H1 (cell line): ENCODE results near the gene OR5K3. TPM values are rescaled to one million over a fixed set of nuclear protein-coding genes. Genes with fewer than 3 reads are reported as not detected.

ENCODE experiments used
- CTCF ChIA-PET: fragments of 300-600 bp; sonication (Branson Sonifier 250); formaldehyde crosslinking; loops from one replicate; lab custom pipeline; 2021; ENCODE audit not compliant: partially characterized antibody; lab: Charles Lee
- POLR2A ChIA-PET: fragments of 300-600 bp; sonication (Branson Sonifier 250); formaldehyde crosslinking; loops from one replicate; lab custom pipeline; 2021; ENCODE audit warnings: inconsistent platforms; ENCODE audit not compliant: partially characterized antibody; lab: Charles Lee
- DNase-seq, 2 experiments: peaks; one replicate each; pipeline versions ENCODE4 v3.0.0 to v3.0.0-alpha.2; 2010 to 2022; ENCODE audit warnings: low spot score in 2 of 2, low read depth in 1 of 2, mixed read lengths in 1 of 2
- FAIRE-seq: peaks from 2 replicates; lab custom pipeline; 2011; peaks lifted over from hg19 to GRCh38; lab: Jason Lieb, UNC
- H2AFZ ChIP-seq: 2 replicates; pipeline ENCODE4 v1.8.1; 2012; ENCODE audit warnings: low read length, inconsistent platforms
- H2AK5ac ChIP-seq: 2 replicates; pipeline ENCODE4 v1.6.1; 2013; ENCODE audit warnings: low read depth, low read length
- H2BK120ac ChIP-seq: replicated peaks from 2 replicates; pipeline ENCODE3; 2013; ENCODE audit warnings: low read depth, low read length, inconsistent platforms
- H2BK12ac ChIP-seq: 2 replicates; pipeline ENCODE4 v1.6.1; 2013; ENCODE audit warnings: low read depth, low read length
- H2BK15ac ChIP-seq: 2 replicates; pipeline ENCODE4 v1.6.1; 2013; ENCODE audit warnings: low read length
- H2BK20ac ChIP-seq: 2 replicates; pipeline ENCODE4 v1.6.1; 2013; ENCODE audit warnings: low read length
- H2BK5ac ChIP-seq: 2 replicates; pipeline ENCODE4 v1.6.1; 2013; ENCODE audit warnings: low read depth, low read length
- H3K14ac ChIP-seq: 2 replicates; pipeline ENCODE4 v1.6.1; 2013; ENCODE audit warnings: inconsistent platforms; ENCODE audit not compliant: insufficient read length
- H3K18ac ChIP-seq: 2 replicates; pipeline ENCODE4 v1.6.1; 2013; ENCODE audit warnings: low read length; ENCODE audit errors: extremely low read depth
- H3K23ac ChIP-seq: 2 replicates; pipeline ENCODE4 v1.6.1; 2013; ENCODE audit warnings: inconsistent platforms; ENCODE audit not compliant: insufficient read length
- H3K23me2 ChIP-seq: 2 replicates; pipeline ENCODE4 v1.6.1; 2013; ENCODE audit warnings: low read depth, low read length
- H3K27ac ChIP-seq: 2 replicates; pipeline ENCODE4 v1.6.1; 2011; ENCODE audit warnings: low read depth, low read length, inconsistent platforms
- H3K27me3 ChIP-seq, 4 experiments: replicated peaks in 1 of 4; 1 replicate in 1 of 4; 2 replicates in 3 of 4; pipeline versions ENCODE4 v1.6.1 to v1.8.1; 2011 to 2013; ENCODE audit warnings: low read length in 3 of 4, mild to moderate bottlenecking in 3 of 4, inconsistent platforms in 2 of 4, mixed read lengths in 2 of 4, moderate library complexity in 1 of 4; ENCODE audit not compliant: control insufficient read depth in 3 of 4, insufficient read depth in 3 of 4; ENCODE audit errors: extremely low read depth in 1 of 4
- H3K36me3 ChIP-seq, 4 experiments: 2 replicates each; pipeline versions ENCODE4 v1.6.1 to v1.8.1; 2011 to 2013; ENCODE audit warnings: mild to moderate bottlenecking in 4 of 4, low read length in 3 of 4, moderate library complexity in 2 of 4, control low read depth in 1 of 4, inconsistent platforms in 1 of 4; ENCODE audit not compliant: insufficient read depth in 4 of 4, control insufficient read depth in 2 of 4
- H3K4ac ChIP-seq: replicated peaks from 2 replicates; pipeline ENCODE3; 2013; ENCODE audit warnings: low read length, low read depth, mixed read lengths, inconsistent platforms; ENCODE audit not compliant: insufficient read length
- H3K4me1 ChIP-seq, 4 experiments: replicated peaks in 1 of 4; 1 replicate in 1 of 4; 2 replicates in 3 of 4; pipeline versions ENCODE4 v1.6.1 to v1.8.1; 2011 to 2013; ENCODE audit warnings: low read length in 3 of 4, inconsistent platforms in 2 of 4, mixed read lengths in 1 of 4; ENCODE audit not compliant: insufficient read depth in 4 of 4, control insufficient read depth in 3 of 4
- H3K4me2 ChIP-seq, 2 experiments: 2 replicates each; pipeline versions ENCODE4 v1.6.1 to v1.8.1; 2011 to 2013; ENCODE audit warnings: low read depth in 2 of 2, low read length in 2 of 2, control low read depth in 1 of 2, inconsistent platforms in 1 of 2, mild to moderate bottlenecking in 1 of 2; ENCODE audit not compliant: insufficient read depth in 1 of 2
- H3K4me3 ChIP-seq, 4 experiments: fragments of 200-600, 300-600 bp in 1 of 4; sonication (generic), shearing (Covaris generic), sonication (Bioruptor Twin) in 1 of 4; 2 replicates each; pipeline versions ENCODE4 v1.5.1 to v1.8.1; 2011 to 2016; ENCODE audit warnings: low read length in 4 of 4, low read depth in 3 of 4, control low read depth in 2 of 4, inconsistent platforms in 2 of 4, mild to moderate bottlenecking in 2 of 4, mixed read lengths in 1 of 4, moderate library complexity in 1 of 4; ENCODE audit not compliant: insufficient read depth in 2 of 4; ENCODE audit errors: extremely low read depth in 1 of 4
- H3K56ac ChIP-seq: replicated peaks from 2 replicates; pipeline ENCODE3; 2013; ENCODE audit warnings: low read depth, mild to moderate bottlenecking, mixed read lengths, low read length, inconsistent platforms; ENCODE audit not compliant: insufficient read length
- H3K79me1 ChIP-seq: 2 replicates; pipeline ENCODE4 v1.6.1; 2013; ENCODE audit warnings: low read depth, low read length, control low read depth
- H3K79me2 ChIP-seq, 2 experiments: 2 replicates each; pipeline versions ENCODE4 v1.6.1 to v1.8.1; 2012 to 2013; ENCODE audit warnings: low read length in 2 of 2, mild to moderate bottlenecking in 2 of 2, inconsistent platforms in 1 of 2; ENCODE audit not compliant: insufficient read depth in 2 of 2, control insufficient read depth in 1 of 2
- H3K9ac ChIP-seq, 4 experiments: replicated peaks in 1 of 4; 1 replicate in 1 of 4; 2 replicates in 3 of 4; pipeline versions ENCODE4 v1.6.1 to v1.8.1; 2011 to 2013; ENCODE audit warnings: low read depth in 3 of 4, low read length in 3 of 4, control low read depth in 2 of 4, mild to moderate bottlenecking in 2 of 4, moderate library complexity in 2 of 4, inconsistent platforms in 1 of 4; ENCODE audit errors: extremely low read depth in 1 of 4
- H3K9me3 ChIP-seq, 2 experiments: 2 replicates each; pipeline versions ENCODE4 v1.6.1 to v1.8.1; 2012 to 2013; ENCODE audit warnings: mild to moderate bottlenecking in 2 of 2, moderate library complexity in 2 of 2, control low read depth in 1 of 2, inconsistent platforms in 1 of 2, low read depth in 1 of 2, low read length in 1 of 2, mixed read lengths in 1 of 2; ENCODE audit not compliant: insufficient read depth in 2 of 2
- H4K20me1 ChIP-seq, 2 experiments: replicated peaks in 1 of 2; 2 replicates each; pipeline versions ENCODE3 to v1.8.1; 2011 to 2013; ENCODE audit warnings: inconsistent platforms in 2 of 2, low read length in 2 of 2, mild to moderate bottlenecking in 1 of 2; ENCODE audit not compliant: insufficient read depth in 2 of 2, control insufficient read depth in 1 of 2
- H4K5ac ChIP-seq: 2 replicates; pipeline ENCODE4 v1.6.1; 2013; ENCODE audit warnings: low read length, low read depth, mixed read lengths, inconsistent platforms; ENCODE audit not compliant: insufficient read length
- H4K8ac ChIP-seq: 2 replicates; pipeline ENCODE4 v1.8.0; 2013; ENCODE audit warnings: mild to moderate bottlenecking, moderate library complexity, low read length, inconsistent platforms; ENCODE audit not compliant: insufficient read depth; ENCODE audit errors: extremely low read depth
- H4K91ac ChIP-seq: replicated peaks from 2 replicates; pipeline ENCODE3; 2013; ENCODE audit warnings: low read length, mixed read lengths, inconsistent platforms; ENCODE audit not compliant: insufficient read length
- ATF3 ChIP-seq: IDR thresholded peaks from 2 replicates; pipeline ENCODE4 v1.6.1; 2011; ENCODE audit warnings: low read depth, mild to moderate bottlenecking, low read length; ENCODE audit not compliant: insufficient read depth
- BCL11A ChIP-seq, 2 experiments: IDR thresholded peaks; one replicate each; pipeline ENCODE4 v1.6.1; 2011; ENCODE audit warnings: low read depth in 2 of 2, low read length in 2 of 2, mild to moderate bottlenecking in 2 of 2
- CTBP2 ChIP-seq: IDR thresholded peaks from 2 replicates; pipeline ENCODE4 v1.7.0; 2011; ENCODE audit warnings: borderline replicate concordance, mild to moderate bottlenecking, moderate library complexity, mixed read lengths, low read length; ENCODE audit not compliant: insufficient read depth, insufficient read length
- HDAC2 ChIP-seq, 2 experiments: fragments of 300-600 bp in 1 of 2; sonication (generic) in 1 of 2; IDR thresholded peaks; 2 replicates each; pipeline ENCODE4 v1.6.1; 2011 to 2012; ENCODE audit warnings: low read depth in 2 of 2, low read length in 2 of 2, mild to moderate bottlenecking in 2 of 2, moderate library complexity in 2 of 2, borderline replicate concordance in 1 of 2, inconsistent platforms in 1 of 2
- MAX ChIP-seq: IDR thresholded peaks from 2 replicates; pipeline ENCODE4 v1.6.1; 2012; ENCODE audit warnings: inconsistent platforms
- NRF1 ChIP-seq: IDR thresholded peaks from 2 replicates; pipeline ENCODE4 v1.6.1; 2011; ENCODE audit warnings: mild to moderate bottlenecking, low read depth, low read length, improper control_type of control experiment
- RBBP5 ChIP-seq: IDR thresholded peaks from 2 replicates; pipeline ENCODE4 v1.7.1; 2012; ENCODE audit warnings: low read depth, mild to moderate bottlenecking, inconsistent platforms, low read length, moderate library complexity, borderline replicate concordance
- RXRA ChIP-seq: IDR thresholded peaks from 2 replicates; pipeline ENCODE4 v1.6.1; 2011; ENCODE audit warnings: low read depth, mild to moderate bottlenecking, low read length, moderate library complexity; ENCODE audit not compliant: insufficient read depth
- SP1 ChIP-seq: IDR thresholded peaks from 2 replicates; pipeline ENCODE4 v1.6.1; 2011; ENCODE audit warnings: low read depth, low read length
- SP2 ChIP-seq: IDR thresholded peaks from 2 replicates; pipeline ENCODE4 v1.6.1; 2012; ENCODE audit warnings: mild to moderate bottlenecking, low read length, inconsistent platforms
- TAF1 ChIP-seq: IDR thresholded peaks from 2 replicates; pipeline ENCODE4 v1.6.1; 2011; ENCODE audit warnings: mild to moderate bottlenecking, low read depth, low read length
- TAF7 ChIP-seq: optimal IDR thresholded peaks from 2 replicates; pipeline ENCODE3; 2011; ENCODE audit warnings: low read depth, mild to moderate bottlenecking, inconsistent platforms, low read length, moderate library complexity, borderline replicate concordance
- polyA plus RNA-seq, 7 experiments: library from polyadenylated mRNA; depleted of rRNA in 3 of 7; stranded (reverse) in 5 of 7; unstranded in 2 of 7; fragments of >200 nt in 5 of 7; fragments of 200-250 nt in 2 of 7; gene quantifications; 1 replicate in 5 of 7; 2 replicates in 1 of 7; 4 replicates in 1 of 7; pipeline versions ENCODE4 v1.2.1 to v1.2.3, GENCODE V29; 2011 to 2013; ENCODE audit warnings: missing spikeins in 2 of 7, mixed read lengths in 2 of 7
- total RNA-seq: library from RNA; stranded (reverse); fragmentation: NEBNext Ultra II Directional; extraction: Animal tissue kit (Norgen Biotek cat#: 25700); gene quantifications from 2 replicates; pipeline ENCODE4 v1.2.1, GENCODE V29; 2021
- TF ChIP-seq, protein P1 (sequence below): IDR thresholded peaks from 2 replicates; pipeline ENCODE4 v1.6.1; 2011; ENCODE audit warnings: low read length, improper control_type of control experiment

OR5K3 gene
- total and polyA plus RNA-seq, 2 of the 8 experiments (the other 6 are each of a cell fraction or from before 2014, with no cell fraction given) = not detected

GRCh38 chr3:98371186-98371585, 19.3 kb upstream of the OR5K3 start:
- CTCF ChIA-PET = no interaction called here
- no peaks in the 10 kb centered on the region for H3K79me2 ChIP-seq
- TF ChIP-seq RXRA (no peak), NRF1 (no peak), HDAC2 (IDR thresholded peaks at IDR 0.05; ENCODE audit: borderline replicate concordance in 1 of 2, low read depth in 2 of 2, low read length in 2 of 2) (no peak), MAX (no peak), SP2 (no peak), TAF7 (no peak), TAF1 (no peak), BCL11A (IDR thresholded peaks at IDR 0.05; ENCODE audit: low read depth in 2 of 2, low read length in 2 of 2) (no peak), CTBP2 (no peak), SP1 (no peak), ATF3 (no peak), RBBP5 (no peak)
- TF ChIP-seq, protein P1, sequence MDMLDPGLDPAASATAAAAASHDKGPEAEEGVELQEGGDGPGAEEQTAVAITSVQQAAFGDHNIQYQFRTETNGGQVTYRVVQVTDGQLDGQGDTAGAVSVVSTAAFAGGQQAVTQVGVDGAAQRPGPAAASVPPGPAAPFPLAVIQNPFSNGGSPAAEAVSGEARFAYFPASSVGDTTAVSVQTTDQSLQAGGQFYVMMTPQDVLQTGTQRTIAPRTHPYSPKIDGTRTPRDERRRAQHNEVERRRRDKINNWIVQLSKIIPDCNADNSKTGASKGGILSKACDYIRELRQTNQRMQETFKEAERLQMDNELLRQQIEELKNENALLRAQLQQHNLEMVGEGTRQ = no peak

More at GRCh38 chr3:98371186-98371585, 19.3 kb upstream of the OR5K3 start:
- Histone ChIP-seq H3K9ac (no peak overlapping the region), H4K20me1 (no peaks in the 10 kb centered on the region), H3K4ac (no peak overlapping the region), H3K4me2 (no peak overlapping the region), H3K4me1 (no peaks in the 10 kb centered on the region), H2BK5ac (no peak overlapping the region), H3K4me3 (no peak overlapping the region), H2BK15ac (no peak overlapping the region), H3K56ac (no peak overlapping the region), H2BK20ac (no peak overlapping the region), H3K9me3 (no peaks in the 10 kb centered on the region), H3K23ac (no peak overlapping the region), H3K18ac (no peak overlapping the region), H2BK12ac (no peak overlapping the region), H2BK120ac (no peak overlapping the region), H4K8ac (no peak overlapping the region), H2AFZ (no peak overlapping the region), H3K27ac (no peak overlapping the region), H2AK5ac (no peak overlapping the region), H3K79me1 (no peaks in the 10 kb centered on the region), H4K91ac (no peak overlapping the region), H3K36me3 (no peaks in the 10 kb centered on the region), H3K14ac (no peak overlapping the region), H3K27me3 (no peaks in the 10 kb centered on the region), H3K23me2 (no peaks in the 10 kb centered on the region), H4K5ac (no peak overlapping the region)
- DNase-seq = no peak
- FAIRE-seq = no peak
- POLR2A ChIA-PET = interaction anchor here (1.0 kb wide), 1 partner anchor 43 kb away, joined by 3 read pairs; no protein-coding TSS in a partner anchor
